Measurements from ENCODE around the gene SYT17. TPM values are rescaled to one million over a fixed set of nuclear protein-coding genes. Genes with fewer than 3 reads are reported as not detected.
A peak's percentile ranks its signal among the peaks of the same experiment; 100 is the strongest.

SYT17 gene
- total RNA-seq, 2 donors from 2014 or later, result 3.9 to 9.2 TPM

DNA sequence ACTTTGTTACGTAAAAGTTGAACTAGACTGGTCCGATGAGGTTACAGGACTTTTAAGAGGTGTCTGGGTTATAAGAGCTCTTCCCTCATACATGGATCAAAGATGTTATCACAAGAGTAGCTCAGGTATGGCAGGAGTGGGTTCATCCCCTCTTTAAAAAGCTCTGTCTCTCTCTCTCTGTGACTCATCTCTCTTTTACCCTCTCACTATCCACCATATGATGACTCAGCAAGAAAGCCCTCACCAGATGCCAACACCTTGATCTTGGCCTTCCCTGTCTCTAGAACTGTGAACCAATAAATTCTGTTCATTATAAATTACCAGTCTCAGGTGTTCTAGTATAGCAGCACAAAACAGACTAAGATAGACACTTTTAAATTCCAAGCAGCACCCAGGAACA is 115.6 kb downstream of the SYT17 start:
- intact Hi-C loops (cut with DNase I), result no loop called here
- 75 to 100% methylated on average over 2 of the region's 2 CpGs for WGBS, 2 donors
- H3K27ac ChIP-seq, result peak overlapping the region in 1 of 4 donors; percentile 18

DNA sequence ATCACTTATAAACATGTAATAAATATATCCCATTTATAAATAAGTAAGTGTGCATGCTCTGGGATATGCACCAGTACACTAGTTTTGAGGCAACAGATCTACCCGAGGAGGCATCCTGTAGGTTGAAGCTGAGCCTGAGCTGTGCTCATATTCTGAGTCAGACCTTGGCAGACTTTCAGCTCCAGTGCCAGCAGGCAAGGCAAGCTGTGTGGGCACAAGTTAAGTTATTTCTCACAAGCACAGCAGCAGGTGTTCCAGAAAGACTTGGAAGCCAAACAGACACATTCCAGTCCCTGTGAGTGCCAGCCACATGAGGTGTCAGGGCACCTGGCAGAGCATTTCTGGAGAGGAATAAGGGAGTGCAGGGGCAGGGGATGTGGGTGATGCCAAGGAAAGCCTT is 116.2 kb downstream of the SYT17 start:
- DNase-seq (peak; percentile 67 to 92 (median 82)), ATAC-seq (peak; percentile 87)
- 14 to 20% methylated on average over 1 of the region's 1 CpG for WGBS, 2 donors

More for the DNA sequence above, 115.6 kb downstream of the SYT17 start:
- H3K4me3 ChIP-seq, result no peak overlapping the region
- DNase-seq (no peak), ATAC-seq (no peak)
- no peaks in the 10 kb centered on the region for H3K36me3 ChIP-seq (replicated peaks in 1 of 2; ENCODE audit: insufficient read depth in 1 of 2, low read depth in 2 of 2)
- H3K4me1 ChIP-seq, result peaks cover 5% of the 10 kb centered on the region
- H3K27me3 ChIP-seq, result no peaks in the 10 kb centered on the region
- H3K9me3 ChIP-seq, result no peaks in the 10 kb centered on the region
- no peak for TF ChIP-seq POLR2A (IDR thresholded peaks at IDR 0.05)
- TF ChIP-seq, protein P1, sequence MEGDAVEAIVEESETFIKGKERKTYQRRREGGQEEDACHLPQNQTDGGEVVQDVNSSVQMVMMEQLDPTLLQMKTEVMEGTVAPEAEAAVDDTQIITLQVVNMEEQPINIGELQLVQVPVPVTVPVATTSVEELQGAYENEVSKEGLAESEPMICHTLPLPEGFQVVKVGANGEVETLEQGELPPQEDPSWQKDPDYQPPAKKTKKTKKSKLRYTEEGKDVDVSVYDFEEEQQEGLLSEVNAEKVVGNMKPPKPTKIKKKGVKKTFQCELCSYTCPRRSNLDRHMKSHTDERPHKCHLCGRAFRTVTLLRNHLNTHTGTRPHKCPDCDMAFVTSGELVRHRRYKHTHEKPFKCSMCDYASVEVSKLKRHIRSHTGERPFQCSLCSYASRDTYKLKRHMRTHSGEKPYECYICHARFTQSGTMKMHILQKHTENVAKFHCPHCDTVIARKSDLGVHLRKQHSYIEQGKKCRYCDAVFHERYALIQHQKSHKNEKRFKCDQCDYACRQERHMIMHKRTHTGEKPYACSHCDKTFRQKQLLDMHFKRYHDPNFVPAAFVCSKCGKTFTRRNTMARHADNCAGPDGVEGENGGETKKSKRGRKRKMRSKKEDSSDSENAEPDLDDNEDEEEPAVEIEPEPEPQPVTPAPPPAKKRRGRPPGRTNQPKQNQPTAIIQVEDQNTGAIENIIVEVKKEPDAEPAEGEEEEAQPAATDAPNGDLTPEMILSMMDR (IDR thresholded peaks at IDR 0.05), result no peak

DNA sequence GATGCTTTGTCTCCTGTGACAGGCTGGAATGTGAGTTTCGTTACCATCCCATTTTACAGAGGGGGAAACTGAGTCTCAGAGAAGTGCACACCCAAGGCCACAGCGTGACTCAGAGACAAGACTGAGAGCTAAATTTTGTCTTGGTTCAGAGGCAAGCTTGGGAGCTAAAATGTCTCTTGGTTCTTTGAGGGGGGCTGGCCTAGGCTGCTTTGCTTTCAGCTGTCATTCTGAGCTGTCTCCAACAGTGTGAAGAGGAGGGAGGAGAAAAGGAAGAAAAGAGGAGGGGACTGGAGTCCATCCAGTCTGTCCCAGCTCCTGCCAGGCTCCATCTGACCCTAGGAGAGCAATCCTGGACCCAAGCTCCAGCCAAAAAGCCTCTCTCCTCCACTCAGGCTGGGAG is 117.4 kb downstream of the SYT17 start, which contains the start of gene CLEC19A:
Gene CLEC19A, plus strand, starts transcription at position 301 of the 400 bp plus-strand sequence. CDS start 121 bp downstream, outside the sequence.
- intact Hi-C loops (cut with DNase I), result no loop called here
- 55 to 58% methylated on average over 2 of the region's 2 CpGs for WGBS, 2 donors
- Histone ChIP-seq H3K9me3 (no peaks in the 10 kb centered on the region), H3K27ac (peak within 1 kb of the TSS in 2 of 4 donors; percentile 12 to 34), H3K4me3 (no peak within 1 kb of the TSS), H3K36me3 (replicated peaks in 1 of 2; ENCODE audit: insufficient read depth in 1 of 2, low read depth in 2 of 2) (no peaks in the 10 kb centered on the region), H3K4me1 (peaks cover 5% of the 10 kb centered on the region), H3K27me3 (no peaks in the 10 kb centered on the region)
- DNase-seq, result no peak
- no peak for ATAC-seq
- TF ChIP-seq, protein P1 (IDR thresholded peaks at IDR 0.05), result no peak
- no peak for TF ChIP-seq POLR2A (IDR thresholded peaks at IDR 0.05)

More for the DNA sequence above, 116.2 kb downstream of the SYT17 start:
- Histone ChIP-seq H3K9me3 (no peaks in the 10 kb centered on the region), H3K27me3 (no peaks in the 10 kb centered on the region), H3K4me1 (peaks cover 5% of the 10 kb centered on the region), H3K27ac (peak overlapping the region in 3 of 4 donors; percentile 12 to 34 (median 18)), H3K36me3 (replicated peaks in 1 of 2; ENCODE audit: insufficient read depth in 1 of 2, low read depth in 2 of 2) (no peaks in the 10 kb centered on the region), H3K4me3 (no peak overlapping the region)
- TF ChIP-seq POLR2A (IDR thresholded peaks at IDR 0.05), result no peak
- intact Hi-C loops (cut with DNase I), result no loop called here

DNA sequence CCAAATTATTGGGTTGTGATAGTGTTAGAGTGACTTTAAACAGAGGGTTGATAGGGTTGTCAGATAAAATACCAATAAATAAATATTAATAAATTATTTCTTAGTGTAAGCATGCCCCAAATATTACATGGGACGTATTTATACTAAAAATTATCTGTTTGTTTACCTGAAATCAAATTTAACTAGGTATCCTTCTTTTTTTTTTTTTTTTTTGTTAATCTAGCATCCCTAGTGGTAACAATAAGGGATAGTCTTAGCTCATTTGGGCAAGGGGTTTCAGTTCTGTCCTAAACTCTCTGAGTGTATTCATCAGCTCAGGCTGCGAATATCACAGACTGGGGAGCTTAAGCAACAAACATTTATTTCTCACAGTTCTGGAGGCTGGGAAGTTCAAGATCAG is 118.8 kb downstream of the SYT17 start:
- intact Hi-C loops (cut with DNase I), result no loop called here
- 67 to 70% methylated on average over 2 of the region's 2 CpGs for WGBS, 2 donors
- no peaks in the 10 kb centered on the region for H3K27me3 ChIP-seq
- no peak for DNase-seq
- H3K27ac ChIP-seq, result no peak overlapping the region
- no peaks in the 10 kb centered on the region for H3K9me3 ChIP-seq
- H3K36me3 ChIP-seq (replicated peaks in 1 of 2; ENCODE audit: insufficient read depth in 1 of 2, low read depth in 2 of 2), result no peaks in the 10 kb centered on the region
- TF ChIP-seq, protein P1 (IDR thresholded peaks at IDR 0.05), result no peak
- no peak for TF ChIP-seq POLR2A (IDR thresholded peaks at IDR 0.05)
- H3K4me1 ChIP-seq, result peaks cover 5% of the 10 kb centered on the region
- ATAC-seq, result no peak
- H3K4me3 ChIP-seq, result no peak overlapping the region

DNA sequence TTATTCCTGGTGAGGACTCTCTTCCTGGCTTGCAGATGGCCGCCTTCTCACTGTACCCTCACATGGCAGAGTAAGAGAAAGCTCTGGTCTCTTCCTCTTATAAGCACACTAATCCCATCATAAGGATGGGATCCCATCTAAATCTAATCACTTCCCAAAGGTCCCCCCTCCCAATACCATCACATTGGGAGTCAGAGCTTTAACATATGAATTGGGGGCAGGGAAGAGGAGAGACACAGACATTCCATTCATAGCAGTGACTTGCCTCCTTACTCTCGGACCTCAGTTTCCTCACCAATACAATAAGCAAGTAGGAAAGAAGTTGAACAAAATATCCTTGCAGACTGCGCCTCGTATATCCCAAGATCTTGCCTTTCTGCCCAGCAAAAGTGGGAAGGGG is 119.2 kb downstream of the SYT17 start:
- Histone ChIP-seq H3K27ac (no peak overlapping the region), H3K27me3 (no peaks in the 10 kb centered on the region), H3K4me1 (peaks cover 5% of the 10 kb centered on the region), H3K4me3 (no peak overlapping the region), H3K36me3 (replicated peaks in 1 of 2; ENCODE audit: insufficient read depth in 1 of 2, low read depth in 2 of 2) (no peaks in the 10 kb centered on the region), H3K9me3 (no peaks in the 10 kb centered on the region)
- no peak for DNase-seq
- TF ChIP-seq, protein P1 (IDR thresholded peaks at IDR 0.05), result no peak
- no peak for TF ChIP-seq POLR2A (IDR thresholded peaks at IDR 0.05)
- no peak for ATAC-seq
- intact Hi-C loops (cut with DNase I), result no loop called here
- 71% methylated on average over 4 of the region's 4 CpGs for WGBS, 2 donors

All from body of pancreas (tissue), 4 donors.